Measurements from ENCODE around the gene SFTPB. TPM values are rescaled to one million over a fixed set of nuclear protein-coding genes. Genes with fewer than 3 reads are reported as not detected.
A peak's percentile ranks its signal among the peaks of the same experiment; 100 is the strongest.

The SFTPB gene
- total and polyA plus RNA-seq, 5 donors from 2014 or later, result not detected

GRCh38 chr2:85678794-85679672 is 11.0 kb upstream of the SFTPB start:
- no peaks in the 10 kb centered on the region for H3K36me3 Mint-ChIP-seq
- Histone ChIP-seq H3K27ac (ENCODE audit: insufficient read depth, low read length, poor library complexity, severe bottlenecking) (no peak overlapping the region), H3K9me3 (ENCODE audit: control insufficient read depth in 2 of 2, low read length in 2 of 2) (no peaks in the 10 kb centered on the region), H3K4me1 (ENCODE audit: control insufficient read depth, insufficient read depth, low read length, poor library complexity, severe bottlenecking) (peaks cover 6% of the 10 kb centered on the region), H3K27me3 (ENCODE audit: control insufficient read depth, insufficient read depth, low read length) (peaks cover 2% of the 10 kb centered on the region), H3K36me3 (ENCODE audit: control insufficient read depth, insufficient read depth, low read length) (no peaks in the 10 kb centered on the region), H3K4me3 (ENCODE audit: low read depth, low read length) (no peak overlapping the region)
- ATAC-seq (ENCODE audit: low read depth in 2 of 2) (peak; percentile 87 to 90), DNase-seq (peak; percentile 52 to 70 (median 65))
- H3K27me3 Mint-ChIP-seq, result peaks cover 5% of the 10 kb centered on the region
- peaks cover 0 to 9% (median 4%) of the 10 kb centered on the region in 4 donors for H3K4me1 Mint-ChIP-seq
- H3K9me3 Mint-ChIP-seq, result no peaks in the 10 kb centered on the region
- no peak overlapping the region for H3K27ac Mint-ChIP-seq
- peak overlapping the region in 1 of 4 donors; percentile 33 for H3K4me3 Mint-ChIP-seq

GRCh38 chr2:85678377-85678776 is 10.4 kb upstream of the SFTPB start:
- Mint-ChIP-seq H3K36me3 (no peaks in the 10 kb centered on the region), H3K9me3 (no peaks in the 10 kb centered on the region), H3K27ac (no peak overlapping the region), H3K27me3 (peaks cover 9% of the 10 kb centered on the region), H3K4me3 (no peak overlapping the region), H3K4me1 (peaks cover 0 to 9% (median 4%) of the 10 kb centered on the region in 4 donors)
- Histone ChIP-seq H3K36me3 (ENCODE audit: control insufficient read depth, insufficient read depth, low read length) (no peaks in the 10 kb centered on the region), H3K27me3 (ENCODE audit: control insufficient read depth, insufficient read depth, low read length) (peaks cover 2% of the 10 kb centered on the region), H3K27ac (ENCODE audit: insufficient read depth, low read length, poor library complexity, severe bottlenecking) (no peak overlapping the region), H3K4me1 (ENCODE audit: control insufficient read depth, insufficient read depth, low read length, poor library complexity, severe bottlenecking) (peaks cover 6% of the 10 kb centered on the region), H3K9me3 (ENCODE audit: control insufficient read depth in 2 of 2, low read length in 2 of 2) (no peaks in the 10 kb centered on the region), H3K4me3 (ENCODE audit: low read depth, low read length) (no peak overlapping the region)
- ATAC-seq (ENCODE audit: low read depth in 2 of 2), result no peak
- no peak for DNase-seq

GRCh38 chr2:85675866-85676548 is 8.0 kb upstream of the SFTPB start:
- Mint-ChIP-seq H3K9me3 (no peaks in the 10 kb centered on the region), H3K27me3 (peaks cover 9% of the 10 kb centered on the region), H3K27ac (no peak overlapping the region), H3K4me3 (no peak overlapping the region), H3K4me1 (peaks cover 0 to 9% (median 4%) of the 10 kb centered on the region in 4 donors), H3K36me3 (no peaks in the 10 kb centered on the region)
- DNase-seq (no peak), ATAC-seq (ENCODE audit: low read depth in 2 of 2) (no peak)
- H3K27me3 ChIP-seq (ENCODE audit: control insufficient read depth, insufficient read depth, low read length), result no peaks in the 10 kb centered on the region
- peaks cover 6% of the 10 kb centered on the region for H3K4me1 ChIP-seq (ENCODE audit: control insufficient read depth, insufficient read depth, low read length, poor library complexity, severe bottlenecking)
- no peak overlapping the region for H3K27ac ChIP-seq (ENCODE audit: insufficient read depth, low read length, poor library complexity, severe bottlenecking)
- no peaks in the 10 kb centered on the region for H3K9me3 ChIP-seq (ENCODE audit: control insufficient read depth in 2 of 2, low read length in 2 of 2)
- H3K4me3 ChIP-seq (ENCODE audit: low read depth, low read length), result no peak overlapping the region
- H3K36me3 ChIP-seq (ENCODE audit: control insufficient read depth, insufficient read depth, low read length), result no peaks in the 10 kb centered on the region

GRCh38 chr2:85675427-85675826 is 7.4 kb upstream of the SFTPB start:
- peaks cover 6% of the 10 kb centered on the region for H3K4me1 ChIP-seq (ENCODE audit: control insufficient read depth, insufficient read depth, low read length, poor library complexity, severe bottlenecking)
- Mint-ChIP-seq H3K4me1 (peaks cover 0 to 9% (median 4%) of the 10 kb centered on the region in 4 donors), H3K4me3 (no peak overlapping the region), H3K36me3 (no peaks in the 10 kb centered on the region), H3K27ac (no peak overlapping the region), H3K9me3 (no peaks in the 10 kb centered on the region), H3K27me3 (peaks cover 9% of the 10 kb centered on the region)
- no peak for ATAC-seq (ENCODE audit: low read depth in 2 of 2)
- H3K27ac ChIP-seq (ENCODE audit: insufficient read depth, low read length, poor library complexity, severe bottlenecking), result no peak overlapping the region
- no peaks in the 10 kb centered on the region for H3K9me3 ChIP-seq (ENCODE audit: control insufficient read depth in 2 of 2, low read length in 2 of 2)
- no peak for DNase-seq
- no peaks in the 10 kb centered on the region for H3K27me3 ChIP-seq (ENCODE audit: control insufficient read depth, insufficient read depth, low read length)
- no peak overlapping the region for H3K4me3 ChIP-seq (ENCODE audit: low read depth, low read length)
- no peaks in the 10 kb centered on the region for H3K36me3 ChIP-seq (ENCODE audit: control insufficient read depth, insufficient read depth, low read length)

GRCh38 chr2:85674417-85674816 is 6.4 kb upstream of the SFTPB start:
- no peaks in the 10 kb centered on the region for H3K36me3 Mint-ChIP-seq
- no peaks in the 10 kb centered on the region for H3K36me3 ChIP-seq (ENCODE audit: control insufficient read depth, insufficient read depth, low read length)
- no peak overlapping the region for H3K4me3 ChIP-seq (ENCODE audit: low read depth, low read length)
- peaks cover 5% of the 10 kb centered on the region for H3K4me1 ChIP-seq (ENCODE audit: control insufficient read depth, insufficient read depth, low read length, poor library complexity, severe bottlenecking)
- no peak overlapping the region for H3K27ac Mint-ChIP-seq
- no peak overlapping the region for H3K27ac ChIP-seq (ENCODE audit: insufficient read depth, low read length, poor library complexity, severe bottlenecking)
- DNase-seq, result no peak
- peaks cover 0 to 8% (median 2%) of the 10 kb centered on the region in 4 donors for H3K4me1 Mint-ChIP-seq
- no peaks in the 10 kb centered on the region for H3K27me3 ChIP-seq (ENCODE audit: control insufficient read depth, insufficient read depth, low read length)
- H3K4me3 Mint-ChIP-seq, result no peak overlapping the region
- H3K9me3 ChIP-seq (ENCODE audit: control insufficient read depth in 2 of 2, low read length in 2 of 2), result no peaks in the 10 kb centered on the region
- ATAC-seq (ENCODE audit: low read depth in 2 of 2), result no peak
- H3K27me3 Mint-ChIP-seq, result peaks cover 9% of the 10 kb centered on the region
- H3K9me3 Mint-ChIP-seq, result no peaks in the 10 kb centered on the region

- H3K9me3 Mint-ChIP-seq, result no peaks in the 10 kb centered on the region
- H3K4me1 ChIP-seq (ENCODE audit: control insufficient read depth, insufficient read depth, low read length, poor library complexity, severe bottlenecking), result no peaks in the 10 kb centered on the region
- ATAC-seq (ENCODE audit: low read depth in 2 of 2), result no peak
- no peak overlapping the region for H3K4me3 Mint-ChIP-seq
- peaks cover 0 to 2% (median 0%) of the 10 kb centered on the region in 4 donors for H3K4me1 Mint-ChIP-seq
- no peaks in the 10 kb centered on the region for H3K36me3 ChIP-seq (ENCODE audit: control insufficient read depth, insufficient read depth, low read length)
- DNase-seq, result no peak
- no peaks in the 10 kb centered on the region for H3K9me3 ChIP-seq (ENCODE audit: control insufficient read depth in 2 of 2, low read length in 2 of 2)
- H3K27me3 Mint-ChIP-seq, result peaks cover 5% of the 10 kb centered on the region
- H3K36me3 Mint-ChIP-seq, result no peaks in the 10 kb centered on the region
- H3K27me3 ChIP-seq (ENCODE audit: control insufficient read depth, insufficient read depth, low read length), result no peaks in the 10 kb centered on the region
- no peak overlapping the region for H3K27ac ChIP-seq (ENCODE audit: insufficient read depth, low read length, poor library complexity, severe bottlenecking)
- no peak overlapping the region for H3K4me3 ChIP-seq (ENCODE audit: low read depth, low read length)
- no peak overlapping the region for H3K27ac Mint-ChIP-seq
These were observed 5.8 kb upstream of the SFTPB start for GRCh38 chr2:85673716-85674375.

- no peaks in the 10 kb centered on the region for H3K27me3 ChIP-seq (ENCODE audit: control insufficient read depth, insufficient read depth, low read length)
- no peaks in the 10 kb centered on the region for H3K36me3 ChIP-seq (ENCODE audit: control insufficient read depth, insufficient read depth, low read length)
- H3K9me3 Mint-ChIP-seq, result no peaks in the 10 kb centered on the region
- peaks cover 13% of the 10 kb centered on the region for H3K27me3 Mint-ChIP-seq
- no peaks in the 10 kb centered on the region for H3K36me3 Mint-ChIP-seq
- no peak for DNase-seq
- H3K4me3 Mint-ChIP-seq, result no peak overlapping the region
- H3K27ac Mint-ChIP-seq, result no peak overlapping the region
- H3K27ac ChIP-seq (ENCODE audit: insufficient read depth, low read length, poor library complexity, severe bottlenecking), result no peak overlapping the region
- no peak for ATAC-seq (ENCODE audit: low read depth in 2 of 2)
- H3K4me3 ChIP-seq (ENCODE audit: low read depth, low read length), result no peak overlapping the region
- H3K9me3 ChIP-seq (ENCODE audit: control insufficient read depth in 2 of 2, low read length in 2 of 2), result no peaks in the 10 kb centered on the region
- no peaks in the 10 kb centered on the region for H3K4me1 ChIP-seq (ENCODE audit: control insufficient read depth, insufficient read depth, low read length, poor library complexity, severe bottlenecking)
- no peaks in the 10 kb centered on the region for H3K4me1 Mint-ChIP-seq
These were observed 4.5 kb upstream of the SFTPB start for GRCh38 chr2:85672456-85672855.
